Middle frontal gyrus (tissue), 1 donor: ENCODE measurements around the gene C12orf75.
"Not testable (repeated sequence)": the region's sequence is repeated elsewhere in the genome, so short reads cannot be mapped to it uniquely, and the experiment has no call there.

Experiments
- DNase-seq: peaks from one replicate; pipeline ENCODE4 v3.0.0-alpha.2; 2015; ENCODE audit warnings: low spot score; ENCODE audit errors: extremely low spot score

C12orf75 gene

GRCh38 chr12:105330283-105330930 is at the start of gene C12orf75:
Gene C12orf75, plus strand, starts transcription at chr12:105330691. Its CDS starts 201 bp downstream, at chr12:105330892.
- DNase-seq = peak; percentile 44

DNA sequence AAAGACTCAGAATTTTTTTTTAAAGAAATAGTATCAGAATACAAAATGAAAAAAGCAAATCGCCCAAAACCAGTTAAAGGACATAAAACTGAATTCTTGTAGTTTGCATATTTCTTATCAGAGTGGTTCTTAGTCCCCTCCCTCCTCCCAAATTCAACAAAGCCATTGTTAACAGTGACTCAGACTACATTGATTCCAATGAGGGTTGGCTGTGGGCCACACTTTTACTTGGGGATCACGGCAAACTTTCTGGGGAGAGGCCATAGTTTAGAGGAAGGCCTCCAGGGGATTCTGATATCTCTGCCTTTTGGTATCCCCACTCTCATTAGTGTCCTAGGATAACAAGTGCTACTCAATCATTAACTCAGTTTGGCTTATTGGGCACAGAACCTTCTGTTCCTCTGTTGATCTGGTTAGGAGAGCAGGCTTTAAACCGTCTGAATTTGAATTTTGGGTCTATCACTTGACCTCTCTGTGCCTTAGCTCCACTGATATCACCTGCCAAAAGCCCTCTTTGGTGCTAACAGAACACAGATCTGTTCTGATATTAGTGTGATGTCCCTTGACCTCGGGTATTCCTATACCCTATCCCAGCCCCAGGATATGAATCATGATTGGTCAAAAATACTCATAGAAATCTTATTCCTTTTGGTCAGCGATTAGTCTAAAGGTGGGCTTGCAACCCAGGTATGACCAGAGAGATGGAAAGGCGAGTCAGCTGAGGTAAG is 49.4 kb upstream of the C12orf75 start:
- DNase-seq = no peak

DNA sequence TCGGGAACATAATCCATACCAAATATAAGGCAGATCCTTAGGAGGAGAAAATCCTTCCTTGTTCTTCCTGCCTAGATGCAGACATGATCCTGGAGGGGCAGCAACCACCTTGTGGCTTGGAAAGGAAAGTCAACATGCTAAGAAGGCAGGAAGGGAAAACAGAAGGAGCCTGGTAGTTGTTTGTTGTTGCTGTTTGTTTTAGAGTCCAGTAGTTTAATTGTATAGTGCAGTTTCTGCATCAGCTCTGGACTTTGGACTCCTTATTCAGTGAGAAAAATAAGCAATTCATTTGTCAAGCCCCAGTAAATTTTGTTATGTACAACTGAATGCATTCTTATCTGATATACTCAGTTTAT is 48.8 kb upstream of the C12orf75 start:
- DNase-seq = no peak

DNA sequence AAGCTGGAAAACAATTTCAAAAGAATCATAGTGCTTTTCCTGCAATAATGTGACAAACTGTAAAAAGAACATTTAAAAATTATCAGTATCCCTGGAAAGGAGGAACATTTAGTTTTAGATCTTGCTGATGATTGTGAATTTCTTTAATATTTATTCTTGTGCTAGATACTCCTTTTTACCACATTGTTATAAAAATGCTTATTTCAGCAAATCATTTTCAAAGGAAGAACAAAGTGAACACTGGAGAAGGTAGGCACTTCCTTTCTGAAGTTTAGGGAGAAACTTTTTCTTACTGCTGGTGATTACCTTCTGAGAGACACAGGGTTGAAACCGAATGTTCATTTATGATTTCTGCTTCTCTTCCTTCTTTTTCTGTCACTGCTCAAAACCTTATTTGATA is 45.1 kb upstream of the C12orf75 start:
- no peak for DNase-seq

GRCh38 chr12:105287408-105287807 is 43.1 kb upstream of the C12orf75 start:
- no peak for DNase-seq

DNA sequence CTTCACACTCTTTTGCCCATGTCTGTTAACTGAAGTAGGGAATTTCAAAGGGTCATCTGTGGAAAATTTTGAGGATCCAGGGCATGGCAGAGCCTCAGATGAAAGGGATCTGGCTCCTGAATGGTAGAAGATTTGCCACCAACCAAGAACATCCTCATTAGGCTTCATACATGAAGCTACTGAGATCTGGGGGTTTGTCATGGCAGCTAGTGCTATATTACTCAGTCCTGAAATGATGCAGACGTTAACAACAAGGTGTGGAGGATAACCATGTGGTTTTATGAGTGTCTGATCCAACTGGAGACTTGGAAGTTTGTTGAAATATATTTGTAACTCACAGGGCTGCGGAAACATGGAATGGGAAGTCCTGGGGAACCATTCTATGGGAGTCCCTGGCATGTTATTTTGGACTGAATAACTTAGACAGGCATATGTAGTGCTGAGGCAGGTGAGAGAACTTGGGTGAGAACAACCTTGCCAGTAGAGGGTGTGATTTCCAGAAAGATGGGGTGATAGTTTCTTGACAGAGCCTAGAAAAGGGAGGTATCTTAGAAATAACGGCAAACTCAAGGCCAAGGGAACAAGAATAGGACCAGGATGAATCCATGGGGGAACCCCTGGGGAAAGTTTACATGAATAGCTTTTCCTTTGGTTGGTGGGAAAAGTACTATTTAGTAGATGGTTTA is 42.0 kb upstream of the C12orf75 start:
- DNase-seq = no peak

DNA sequence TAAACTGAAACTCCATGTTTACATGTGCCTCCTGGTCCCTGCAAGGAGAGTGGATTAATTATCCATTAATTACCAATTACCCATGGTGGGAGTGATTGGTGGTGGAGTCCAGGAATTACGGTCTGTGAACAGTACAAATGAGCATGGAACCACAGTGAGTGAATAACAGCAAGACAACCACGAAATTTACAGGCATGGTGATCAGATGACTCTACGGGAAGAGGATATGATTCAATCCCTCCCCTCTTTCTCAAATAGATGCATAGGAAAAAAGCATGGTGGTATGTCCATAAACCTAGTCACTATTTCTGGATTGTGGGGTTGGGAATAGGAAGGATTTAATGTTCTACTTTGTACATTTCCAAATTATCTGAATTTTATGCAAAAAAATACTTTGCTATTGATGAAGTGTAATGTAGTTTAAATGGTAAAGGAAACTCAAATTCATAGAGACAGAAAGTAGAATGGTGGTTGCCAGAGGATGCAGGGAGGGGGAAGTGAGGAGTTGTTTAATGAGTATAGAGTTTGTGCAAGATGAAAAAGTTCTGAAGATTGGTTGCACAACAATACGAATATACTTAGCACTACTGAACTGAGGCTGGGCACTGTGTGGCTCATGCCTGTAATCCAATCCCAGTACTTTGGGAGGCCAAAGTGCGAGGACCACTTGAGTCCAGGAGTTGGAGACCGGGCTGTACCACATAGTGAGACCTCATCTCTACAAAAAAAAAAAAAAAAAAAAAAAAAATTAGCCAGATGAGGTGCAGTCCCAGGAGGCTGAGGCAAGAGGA is 41.2 kb upstream of the C12orf75 start:
- DNase-seq = no peak

DNA sequence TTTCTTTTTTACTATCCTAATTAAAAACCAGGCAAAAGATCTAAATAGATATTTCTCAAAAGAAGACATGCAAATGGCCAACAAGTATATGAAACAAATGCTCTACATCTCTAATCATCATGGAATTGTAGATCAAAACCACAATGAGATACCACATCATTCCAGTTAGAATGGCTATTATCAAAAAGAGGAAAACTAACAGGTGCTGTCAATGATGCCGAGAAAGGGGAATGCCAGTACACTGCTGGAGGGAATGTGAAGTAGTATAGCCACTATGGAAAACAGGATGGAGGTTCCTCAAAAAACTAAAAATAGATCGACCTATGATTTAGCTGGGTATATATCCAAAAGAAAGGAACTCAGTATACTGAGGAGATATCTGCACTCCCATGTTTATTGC is 39.0 kb upstream of the C12orf75 start:
- no peak for DNase-seq

DNA sequence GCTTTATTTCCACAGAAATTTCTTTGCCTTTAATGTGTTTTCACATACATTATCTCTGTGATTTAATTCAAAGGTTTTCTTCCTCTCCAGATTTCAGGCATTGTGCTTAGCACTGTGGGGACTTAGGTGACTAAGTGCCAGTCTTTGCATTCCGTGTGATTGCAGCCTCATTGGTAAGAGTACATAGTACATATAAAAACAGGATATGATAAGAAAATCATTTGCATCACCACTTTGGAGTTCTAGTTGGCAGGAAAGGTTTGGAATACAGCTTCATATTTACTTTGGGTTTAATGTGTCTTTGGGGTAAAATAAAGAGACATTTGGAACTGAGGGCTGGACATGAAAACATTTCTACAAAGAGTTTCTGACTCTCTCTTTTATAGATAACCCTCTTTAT is 37.8 kb upstream of the C12orf75 start:
- DNase-seq = no peak

GRCh38 chr12:105293187-105293586 is 37.3 kb upstream of the C12orf75 start:
- no peak for DNase-seq

GRCh38 chr12:105294161-105294560 is 36.3 kb upstream of the C12orf75 start:
- no peak for DNase-seq

DNA sequence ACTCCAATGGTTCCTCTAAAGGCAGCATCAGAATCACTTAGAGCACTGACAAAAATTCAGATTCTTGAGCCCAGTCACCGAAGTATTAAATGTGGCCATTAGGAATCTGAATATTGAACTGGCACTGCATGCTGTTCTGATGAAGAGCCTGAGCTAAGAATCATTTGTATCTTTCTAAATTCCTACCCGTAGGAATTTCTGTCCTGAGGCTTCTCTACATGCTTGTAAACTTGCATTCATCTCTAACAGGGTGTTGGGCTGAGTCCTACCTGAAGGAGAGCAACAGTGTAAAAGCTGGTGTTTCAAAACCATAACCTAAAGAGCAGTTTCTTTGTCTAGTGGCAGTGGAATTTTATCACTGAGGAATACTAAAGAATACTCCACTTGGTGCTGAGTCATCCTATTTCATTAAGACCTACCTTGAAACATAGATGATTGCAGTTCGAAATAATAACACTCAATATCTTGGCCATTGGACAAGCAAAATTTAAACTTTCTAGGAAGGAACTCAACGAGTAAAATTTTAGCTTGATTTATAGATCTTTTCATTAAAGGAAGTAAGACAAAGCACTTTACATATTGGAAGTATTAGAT is 35.5 kb upstream of the C12orf75 start:
- DNase-seq = no peak

GRCh38 chr12:105296116-105297089 is 34.1 kb upstream of the C12orf75 start:
- no peak for DNase-seq

DNA sequence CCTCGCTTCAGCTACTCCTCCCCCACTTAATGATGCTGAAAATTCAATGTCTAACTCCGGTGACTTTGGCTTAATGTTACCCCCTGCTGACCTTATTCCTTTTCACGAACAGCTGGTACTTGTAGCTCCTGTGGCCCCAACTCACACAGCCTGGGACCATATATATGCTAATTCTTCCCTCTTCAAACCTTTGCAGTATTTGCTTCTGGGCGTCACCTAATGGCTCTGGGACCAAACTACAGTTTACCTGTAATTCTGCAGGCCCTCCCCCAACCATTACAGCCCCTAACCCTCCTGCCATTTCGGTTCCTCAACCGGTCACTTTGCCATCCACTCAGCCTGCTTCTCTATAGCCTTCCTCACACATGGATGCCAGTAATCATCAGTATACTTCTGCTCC is 29.6 kb upstream of the C12orf75 start:
- no peak for DNase-seq

GRCh38 chr12:105301696-105302095 is 28.8 kb upstream of the C12orf75 start:
- no peak for DNase-seq

DNA sequence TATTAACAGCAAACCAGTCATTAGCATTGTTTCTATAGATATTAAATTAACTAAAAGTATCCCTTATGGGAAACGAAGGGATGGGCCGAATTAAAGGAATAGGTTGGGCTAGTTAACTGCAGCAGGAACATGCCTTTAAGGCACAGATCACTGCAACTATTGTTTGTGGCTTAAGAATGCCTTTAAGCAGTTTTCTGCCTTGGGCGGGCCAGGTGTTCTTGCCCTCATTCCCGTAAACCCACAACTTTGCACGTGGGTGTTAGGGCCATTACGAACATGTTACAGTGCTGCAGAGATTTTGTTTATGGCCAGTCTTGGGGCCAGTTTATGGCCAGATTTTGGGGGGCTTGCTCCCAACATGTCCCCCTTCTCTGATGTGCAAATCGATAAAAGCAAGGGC is 27.5 kb upstream of the C12orf75 start:
- not testable (repeated sequence) for DNase-seq

GRCh38 chr12:105304626-105305025 is 25.9 kb upstream of the C12orf75 start:
- DNase-seq = not testable (repeated sequence)

DNA sequence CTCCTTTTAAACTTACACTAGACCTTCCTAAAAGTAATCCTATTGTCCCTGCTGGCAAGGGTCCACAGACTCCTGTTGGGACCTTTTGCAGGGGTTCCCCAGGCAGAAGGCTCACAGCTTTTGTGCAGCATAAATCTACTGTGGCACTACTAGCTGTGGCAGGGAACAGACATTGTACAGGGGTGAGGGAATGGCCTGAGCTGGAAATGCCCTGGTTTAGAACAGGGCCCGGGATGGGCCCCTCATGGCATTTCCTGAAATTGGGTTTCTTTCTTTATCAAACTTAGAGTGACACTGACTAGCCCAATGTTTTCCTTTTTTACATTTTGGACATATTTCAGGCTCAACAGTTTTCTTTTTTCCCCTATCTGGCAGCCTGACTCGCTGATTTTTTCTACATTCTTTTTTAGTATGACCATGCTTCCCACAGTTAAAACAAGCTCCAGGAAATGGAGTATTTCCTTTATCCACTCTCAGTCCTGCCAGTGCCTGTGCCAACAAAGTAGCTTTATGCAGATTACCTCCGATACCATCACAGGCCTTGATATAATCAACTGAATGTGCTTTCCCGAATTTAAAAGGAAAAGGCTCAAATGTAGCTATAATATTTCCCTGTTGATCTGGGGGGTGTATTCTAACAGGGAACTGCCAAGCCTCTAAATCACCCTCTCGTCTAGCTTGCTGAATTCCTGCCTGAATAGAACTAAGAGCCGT is 22.7 kb upstream of the C12orf75 start:
- DNase-seq = not testable (repeated sequence)

DNA sequence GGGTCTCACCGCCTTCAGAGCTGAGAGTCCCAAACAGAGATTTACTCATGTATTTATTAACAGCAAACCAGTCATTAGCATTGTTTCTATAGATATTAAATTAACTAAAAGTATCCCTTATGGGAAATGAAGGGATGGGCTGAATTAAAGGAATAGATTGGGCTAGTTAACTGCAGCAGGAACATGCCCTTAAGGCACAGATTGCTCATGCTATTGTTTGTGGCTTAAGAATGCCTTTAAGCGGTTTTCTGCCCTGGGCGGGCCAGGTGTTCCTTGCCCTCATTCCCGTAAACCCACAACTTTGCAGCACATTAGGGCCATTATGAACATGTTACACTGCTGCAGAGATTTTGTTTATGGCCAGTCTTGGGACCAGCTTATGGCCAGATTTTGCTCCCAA is 21.7 kb upstream of the C12orf75 start:
- not testable (repeated sequence) for DNase-seq
